WERI-Rb-1 (cell line): Measurements from ENCODE around the gene EHD4.

ENCODE experiments used
- DNase-seq: peaks from one replicate; pipeline ENCODE4 v3.0.0-alpha.2; 2020
- H3K27ac ChIP-seq: fragments of 250-450 bp; sonication (Bioruptor Pico); 2 replicates; pipeline ENCODE4 v1.5.1; 2020; ENCODE audit warnings: mild to moderate bottlenecking, moderate library complexity
- H3K27me3 ChIP-seq: fragments of 250-450 bp; sonication (Bioruptor Pico); 2 replicates; pipeline ENCODE4 v1.5.1; 2021; ENCODE audit warnings: mild to moderate bottlenecking, low read depth, moderate library complexity; ENCODE audit not compliant: insufficient read depth, severe bottlenecking
- H3K36me3 ChIP-seq: fragments of 250-450 bp; sonication (Bioruptor Pico); 2 replicates; pipeline ENCODE4 v1.5.1; 2020; ENCODE audit warnings: mild to moderate bottlenecking, moderate library complexity
- H3K4me3 ChIP-seq: 2 replicates; pipeline ENCODE4 v1.5.1; 2011; ENCODE audit warnings: low read depth, mild to moderate bottlenecking, control low read depth, low read length
- H3K9me3 ChIP-seq: fragments of 250-450 bp; sonication (Bioruptor Pico); 2 replicates; pipeline ENCODE4 v1.5.1; 2021; ENCODE audit warnings: mild to moderate bottlenecking, moderate library complexity; ENCODE audit not compliant: severe bottlenecking
- TF ChIP-seq, protein P1 (sequence below): IDR thresholded peaks from 2 replicates; pipeline ENCODE4 v1.5.1; 2011; ENCODE audit warnings: low read depth, mild to moderate bottlenecking, control low read depth, inconsistent platforms, low read length

EHD4 gene

DNA sequence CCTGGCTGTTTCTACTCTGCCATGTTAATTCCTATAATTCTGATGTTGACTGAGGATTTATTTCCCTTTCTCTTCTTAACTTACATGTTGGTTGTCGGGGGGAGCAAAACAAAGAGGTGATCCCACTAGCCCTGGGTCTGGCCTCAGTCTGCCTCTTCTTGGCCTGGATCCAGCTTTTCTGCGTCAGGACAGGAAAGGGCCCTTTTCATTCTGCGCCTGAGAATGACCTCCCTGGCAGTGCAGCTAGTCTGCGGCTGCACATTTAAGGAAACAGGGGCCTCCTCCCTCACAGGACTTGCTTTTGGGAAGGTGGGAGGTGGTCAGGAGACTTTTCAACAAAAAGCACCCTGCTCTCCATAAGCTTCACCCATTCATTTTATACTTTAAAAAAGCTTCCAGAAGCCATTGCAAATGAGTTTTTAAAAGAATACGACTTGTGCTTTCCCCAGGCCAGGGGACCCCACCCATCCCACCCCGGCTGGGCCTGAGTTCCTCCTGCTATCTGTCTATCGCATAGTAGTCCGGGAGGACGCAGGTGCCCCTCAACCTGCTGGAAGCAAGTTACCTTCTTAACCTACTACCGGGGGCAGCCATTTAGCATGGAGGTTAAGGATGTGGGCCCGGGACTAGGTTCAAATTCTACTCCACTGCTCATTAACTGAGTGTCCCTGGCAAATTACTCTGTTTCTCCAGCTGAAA lies 21.3 kb upstream of the EHD4 start:
- Histone ChIP-seq H3K36me3 (no peaks in the 10 kb centered on the region), H3K27ac (no peak overlapping the region), H3K27me3 (no peaks in the 10 kb centered on the region), H3K4me3 (no peak overlapping the region), H3K9me3 (no peaks in the 10 kb centered on the region)
- TF ChIP-seq, protein P1, sequence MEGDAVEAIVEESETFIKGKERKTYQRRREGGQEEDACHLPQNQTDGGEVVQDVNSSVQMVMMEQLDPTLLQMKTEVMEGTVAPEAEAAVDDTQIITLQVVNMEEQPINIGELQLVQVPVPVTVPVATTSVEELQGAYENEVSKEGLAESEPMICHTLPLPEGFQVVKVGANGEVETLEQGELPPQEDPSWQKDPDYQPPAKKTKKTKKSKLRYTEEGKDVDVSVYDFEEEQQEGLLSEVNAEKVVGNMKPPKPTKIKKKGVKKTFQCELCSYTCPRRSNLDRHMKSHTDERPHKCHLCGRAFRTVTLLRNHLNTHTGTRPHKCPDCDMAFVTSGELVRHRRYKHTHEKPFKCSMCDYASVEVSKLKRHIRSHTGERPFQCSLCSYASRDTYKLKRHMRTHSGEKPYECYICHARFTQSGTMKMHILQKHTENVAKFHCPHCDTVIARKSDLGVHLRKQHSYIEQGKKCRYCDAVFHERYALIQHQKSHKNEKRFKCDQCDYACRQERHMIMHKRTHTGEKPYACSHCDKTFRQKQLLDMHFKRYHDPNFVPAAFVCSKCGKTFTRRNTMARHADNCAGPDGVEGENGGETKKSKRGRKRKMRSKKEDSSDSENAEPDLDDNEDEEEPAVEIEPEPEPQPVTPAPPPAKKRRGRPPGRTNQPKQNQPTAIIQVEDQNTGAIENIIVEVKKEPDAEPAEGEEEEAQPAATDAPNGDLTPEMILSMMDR = no peak
- no peak for DNase-seq

DNA sequence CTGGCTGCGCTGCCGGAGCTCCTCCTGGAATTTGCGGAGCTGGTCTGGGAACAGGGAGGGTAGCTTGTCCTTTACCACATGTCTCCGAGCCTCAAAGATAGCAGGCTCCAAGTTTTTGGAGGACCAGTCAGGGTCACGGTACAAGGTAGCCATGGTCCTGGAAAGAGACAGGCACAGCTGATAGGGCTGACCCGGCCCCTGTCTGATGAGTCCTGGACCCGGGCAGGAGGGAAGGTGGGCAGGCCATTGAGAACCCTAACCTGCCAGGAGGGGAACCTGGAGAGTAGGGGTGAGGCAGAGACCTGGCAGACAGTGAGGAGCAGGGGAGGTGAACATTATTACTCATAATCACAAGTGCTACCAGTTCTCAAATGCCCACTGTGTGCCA lies 20.4 kb upstream of the EHD4 start:
- no peak for DNase-seq
- Histone ChIP-seq H3K27ac (no peak overlapping the region), H3K9me3 (no peaks in the 10 kb centered on the region), H3K4me3 (no peak overlapping the region), H3K27me3 (no peaks in the 10 kb centered on the region), H3K36me3 (no peaks in the 10 kb centered on the region)
- TF ChIP-seq, protein P1 = no peak

DNA sequence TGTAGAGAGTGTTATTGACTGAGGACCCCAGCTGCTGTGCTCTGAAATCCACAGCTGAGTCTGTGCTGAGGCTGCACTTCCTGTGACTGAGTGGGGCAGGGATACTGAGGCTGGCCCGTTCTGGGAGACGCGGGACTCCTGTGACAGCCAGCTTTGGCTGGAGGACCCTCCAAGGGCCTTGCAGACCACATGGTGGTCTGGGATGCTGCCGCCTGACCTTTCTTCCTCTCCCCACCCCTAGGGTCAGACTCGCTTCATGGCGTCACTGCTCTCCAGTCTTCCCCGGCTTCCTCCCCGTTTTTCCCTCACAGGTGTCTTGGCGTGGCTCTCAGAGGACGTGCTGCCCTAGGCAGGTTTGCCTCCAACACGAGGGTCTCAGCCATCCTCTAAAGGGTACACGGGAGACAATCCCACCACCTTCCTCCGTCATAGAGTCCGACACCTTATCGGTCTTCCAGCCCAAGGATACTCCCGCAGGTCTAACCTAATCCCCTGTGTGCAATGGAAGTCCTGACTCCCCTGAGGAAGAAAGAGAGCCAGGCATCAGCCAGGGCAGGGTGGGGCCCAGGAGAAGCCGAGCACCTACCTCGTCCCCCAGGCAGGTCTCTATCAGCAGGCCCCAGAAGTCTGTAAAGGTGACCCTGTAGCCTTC lies 19.9 kb upstream of the EHD4 start:
- TF ChIP-seq, protein P1 = no peak
- no peak for DNase-seq
- Histone ChIP-seq H3K9me3 (no peaks in the 10 kb centered on the region), H3K27me3 (no peaks in the 10 kb centered on the region), H3K4me3 (no peak overlapping the region), H3K27ac (no peak overlapping the region), H3K36me3 (no peaks in the 10 kb centered on the region)

DNA sequence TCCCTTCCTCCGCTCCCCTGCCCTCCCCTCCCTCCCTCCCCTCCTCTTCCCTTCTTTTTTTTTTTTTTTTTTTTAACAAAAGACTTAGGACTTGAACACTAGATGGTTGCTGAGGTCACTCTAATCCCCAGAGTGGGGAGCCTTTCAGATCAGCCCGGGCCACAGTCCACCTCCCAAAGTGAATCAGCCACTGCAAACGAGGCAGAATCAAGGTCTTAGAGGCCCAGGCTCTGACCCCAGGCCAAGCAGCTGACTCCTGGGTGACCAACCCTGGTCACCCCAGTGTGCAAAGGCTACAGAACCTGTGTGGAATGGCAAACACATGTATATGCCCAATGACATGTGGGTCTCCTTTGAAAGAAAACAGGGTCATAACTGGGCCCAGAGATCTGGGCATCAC lies 18.3 kb upstream of the EHD4 start:
- TF ChIP-seq, protein P1 = no peak
- H3K9me3 ChIP-seq = no peaks in the 10 kb centered on the region
- H3K4me3 ChIP-seq = no peak overlapping the region
- H3K27ac ChIP-seq = no peak overlapping the region
- no peaks in the 10 kb centered on the region for H3K27me3 ChIP-seq
- DNase-seq = no peak
- H3K36me3 ChIP-seq = no peaks in the 10 kb centered on the region

DNA sequence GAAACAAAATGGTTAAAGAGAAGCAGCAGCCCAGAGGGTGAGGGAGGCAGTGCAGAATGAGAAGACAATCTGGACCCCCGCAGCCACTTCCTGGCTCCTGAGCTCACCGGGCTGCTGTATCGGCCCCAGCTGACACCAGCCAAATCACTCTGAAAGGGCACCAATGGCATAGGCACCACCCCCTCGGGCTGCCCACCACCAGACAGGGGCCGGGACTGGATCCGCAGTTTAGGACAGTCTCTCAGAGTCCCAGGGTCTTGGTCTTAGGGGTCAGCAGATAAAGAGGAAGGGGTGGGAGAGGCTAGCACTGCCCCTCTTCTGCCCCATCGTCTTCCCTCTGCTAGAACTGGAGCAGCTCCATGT lies 17.9 kb upstream of the EHD4 start:
- DNase-seq = no peak
- Histone ChIP-seq H3K36me3 (no peaks in the 10 kb centered on the region), H3K9me3 (no peaks in the 10 kb centered on the region), H3K27ac (no peak overlapping the region), H3K27me3 (no peaks in the 10 kb centered on the region), H3K4me3 (no peak overlapping the region)
- TF ChIP-seq, protein P1 = no peak
